Testis (tissue), 2 donors: ENCODE data around the gene PLXNB3.

ENCODE experiments used
- CTCF ChIP-seq, 3 experiments: fragments of 450-650 bp in 2 of 3; fragments of 200-600 bp in 1 of 3; sonication (generic) in 1 of 3; IDR thresholded peaks; one replicate each; pipeline ENCODE4 v1.5.1; 2016 to 2019; ENCODE audit warnings: antibody characterized with exemption in 3 of 3, mild to moderate bottlenecking in 2 of 3, moderate library complexity in 1 of 3
- POLR2A ChIP-seq: fragments of 450-650 bp; IDR thresholded peaks from one replicate; pipeline ENCODE4 v1.6.1; 2017; ENCODE audit warnings: antibody characterized with exemption, mild to moderate bottlenecking, moderate library complexity

DNA sequence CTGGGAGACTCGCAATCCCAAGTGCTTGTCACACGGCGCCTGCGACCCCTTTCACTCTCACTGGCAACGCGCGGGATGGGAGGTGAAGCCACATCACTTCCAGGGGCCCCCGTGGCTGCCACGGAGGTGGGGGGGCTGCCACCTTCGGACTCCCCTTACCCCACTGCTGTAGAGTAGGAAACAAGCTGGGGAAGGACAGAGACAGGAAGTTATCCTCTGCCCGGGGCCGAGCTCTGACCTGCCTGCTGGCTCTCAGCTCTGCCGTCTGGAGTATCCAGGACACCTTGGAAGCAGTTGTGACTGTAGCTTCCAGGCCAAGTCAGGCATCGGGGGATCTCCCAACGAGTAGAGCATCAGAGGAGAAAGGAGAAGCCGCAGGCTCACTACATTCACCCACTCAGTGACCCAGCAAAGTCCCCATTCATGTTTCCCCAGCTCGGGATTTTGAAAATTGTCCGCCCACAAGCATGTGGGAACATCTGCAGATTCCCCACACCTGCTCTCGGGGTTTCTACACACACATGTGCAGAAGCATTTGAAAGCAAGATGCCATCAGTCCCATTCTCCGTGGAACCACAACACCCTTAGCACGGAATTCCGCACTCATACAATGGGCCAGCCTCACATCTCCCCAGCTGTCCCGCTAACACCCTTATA lies 55.5 kb downstream of the PLXNB3 start:
- no peak for TF ChIP-seq CTCF (IDR thresholded peaks at IDR 0.05)
- TF ChIP-seq POLR2A: no peak
